ENCODE data around the gene CFAP141.
"Not testable (repeated sequence)": the region's sequence is repeated elsewhere in the genome, so short reads cannot be mapped to it uniquely, and the experiment has no call there.

The CFAP141 gene

GRCh38 chr1:154212083-154212482 lies 6.0 kb upstream of the CFAP141 start:
- Histone ChIP-seq H3K9me3 (no peaks in the 10 kb centered on the region), H4K20me1 (peaks cover 74% of the 10 kb centered on the region), H3K36me3 (peaks cover 96% of the 10 kb centered on the region)

GRCh38 chr1:154208677-154209388 lies 2.7 kb upstream of the CFAP141 start:
- Histone ChIP-seq H3K36me3 (peaks cover 96% of the 10 kb centered on the region), H3K4me2 (no peak overlapping the region), H3K4me3 (no peak overlapping the region), H3K27ac (no peak overlapping the region), H3K9ac (no peak overlapping the region), H3K9me3 (no peaks in the 10 kb centered on the region), H4K20me1 (peaks cover 56% of the 10 kb centered on the region), H3K27me3 (no peaks in the 10 kb centered on the region), H3K4me1 (no peaks in the 10 kb centered on the region)
- no peak for TF ChIP-seq Cebpa-rat (IDR thresholded peaks at IDR 0.05)

More at GRCh38 chr1:154212083-154212482, 6.0 kb upstream of the CFAP141 start:
- H3K9ac ChIP-seq, result no peak overlapping the region
- no peaks in the 10 kb centered on the region for H3K4me1 ChIP-seq
- no peak overlapping the region for H3K4me3 ChIP-seq
- TF ChIP-seq Cebpa-rat (IDR thresholded peaks at IDR 0.05), result no peak
- no peak overlapping the region for H3K27ac ChIP-seq
- no peak overlapping the region for H3K4me2 ChIP-seq
- H3K27me3 ChIP-seq, result no peaks in the 10 kb centered on the region

- no peaks in the 10 kb centered on the region for H3K4me1 ChIP-seq
Observed at GRCh38 chr1:154207262-154207661, 1.1 kb upstream of the CFAP141 start.

GRCh38 chr1:154205778-154206177 lies 355 bp downstream of the CFAP141 start:
- Histone ChIP-seq H3K36me3 (peaks cover 65% of the 10 kb centered on the region), H4K20me1 (peaks cover 39% of the 10 kb centered on the region)
- not testable (repeated sequence) for H3K4me1 ChIP-seq, H3K4me3 ChIP-seq, H3K9ac ChIP-seq, H3K27ac ChIP-seq, H3K9me3 ChIP-seq, H3K4me2 ChIP-seq, H3K27me3 ChIP-seq

More at GRCh38 chr1:154207262-154207661, 1.1 kb upstream of the CFAP141 start:
- no peak overlapping the region for H3K27ac ChIP-seq
- TF ChIP-seq Cebpa-rat (IDR thresholded peaks at IDR 0.05), result no peak
- no peak overlapping the region for H3K4me2 ChIP-seq
- peaks cover 80% of the 10 kb centered on the region for H3K36me3 ChIP-seq
- peaks cover 40% of the 10 kb centered on the region for H4K20me1 ChIP-seq
- no peaks in the 10 kb centered on the region for H3K27me3 ChIP-seq
- H3K9me3 ChIP-seq, result no peaks in the 10 kb centered on the region
- no peak overlapping the region for H3K9ac ChIP-seq
- no peak overlapping the region for H3K4me3 ChIP-seq

GRCh38 chr1:154199563-154199879 lies 6.6 kb downstream of the CFAP141 start:
- Histone ChIP-seq H3K27ac (no peak overlapping the region), H4K20me1 (no peaks in the 10 kb centered on the region), H3K4me1 (no peaks in the 10 kb centered on the region), H3K4me2 (no peak overlapping the region), H3K9me3 (no peaks in the 10 kb centered on the region), H3K4me3 (no peak overlapping the region), H3K9ac (no peak overlapping the region), H3K27me3 (no peaks in the 10 kb centered on the region), H3K36me3 (peaks cover 3% of the 10 kb centered on the region; the same call in 1 of the 2 replicates)
- no peak for TF ChIP-seq Cebpa-rat (IDR thresholded peaks at IDR 0.05)

GRCh38 chr1:154198756-154199562 lies 7.2 kb downstream of the CFAP141 start:
- Histone ChIP-seq H3K36me3 (no peaks in the 10 kb centered on the region), H3K4me3 (no peak overlapping the region), H3K4me2 (no peak overlapping the region), H3K4me1 (no peaks in the 10 kb centered on the region), H3K9me3 (no peaks in the 10 kb centered on the region), H3K27me3 (no peaks in the 10 kb centered on the region), H3K27ac (no peak overlapping the region), H3K9ac (no peak overlapping the region), H4K20me1 (no peaks in the 10 kb centered on the region)
- no peak for TF ChIP-seq Cebpa-rat (IDR thresholded peaks at IDR 0.05)

GRCh38 chr1:154193821-154194220 lies 12.3 kb downstream of the CFAP141 start:
- H3K27me3 ChIP-seq, result no peaks in the 10 kb centered on the region
- no peak overlapping the region for H3K4me3 ChIP-seq
- H4K20me1 ChIP-seq, result no peaks in the 10 kb centered on the region
- H3K9me3 ChIP-seq, result no peaks in the 10 kb centered on the region
- no peak overlapping the region for H3K4me2 ChIP-seq
- no peak for TF ChIP-seq Cebpa-rat (IDR thresholded peaks at IDR 0.05)
- no peaks in the 10 kb centered on the region for H3K36me3 ChIP-seq
- no peak overlapping the region for H3K27ac ChIP-seq
- no peak overlapping the region for H3K9ac ChIP-seq
- peaks cover 19% of the 10 kb centered on the region for H3K4me1 ChIP-seq

- H3K36me3 ChIP-seq, result no peaks in the 10 kb centered on the region
- H3K27ac ChIP-seq, result peak overlapping the region; percentile 71
- 0 out of 2 replicates have a peak overlapping the region, but pooled peaks have one; percentile 2 for H3K4me3 ChIP-seq
- peaks cover 19% of the 10 kb centered on the region for H3K4me1 ChIP-seq
- H3K4me2 ChIP-seq, result peak overlapping the region; percentile 73
- no peaks in the 10 kb centered on the region for H3K27me3 ChIP-seq
- peak overlapping the region; percentile 44; the same call in 1 of the 2 replicates for H3K9ac ChIP-seq
- no peaks in the 10 kb centered on the region for H3K9me3 ChIP-seq
- H4K20me1 ChIP-seq, result no peaks in the 10 kb centered on the region
- no peak for TF ChIP-seq Cebpa-rat (IDR thresholded peaks at IDR 0.05)
Observed at GRCh38 chr1:154192476-154192875, 13.7 kb downstream of the CFAP141 start.

- Histone ChIP-seq H3K36me3 (no peaks in the 10 kb centered on the region), H3K4me2 (peak within 1 kb of the TSS; percentile 73), H3K4me1 (peaks cover 19% of the 10 kb centered on the region), H3K27ac (peak within 1 kb of the TSS; percentile 71), H3K9me3 (no peaks in the 10 kb centered on the region), H3K9ac (peak within 1 kb of the TSS; percentile 44; the same call in 1 of the 2 replicates), H3K4me3 (0 out of 2 replicates have a peak within 1 kb of the TSS, but pooled peaks have one; percentile 2), H4K20me1 (no peaks in the 10 kb centered on the region), H3K27me3 (no peaks in the 10 kb centered on the region)
- no peak for TF ChIP-seq Cebpa-rat (IDR thresholded peaks at IDR 0.05)
Observed at GRCh38 chr1:154191990-154192461, 14.1 kb downstream of the CFAP141 start, which contains the start of gene TPM3. TPM3 (minus strand) TSS chr1:154192100; CDS start chr1:154192018, 82 bp downstream.

GRCh38 chr1:154190550-154190949 lies 15.6 kb downstream of the CFAP141 start:
- no peaks in the 10 kb centered on the region for H3K9me3 ChIP-seq
- H3K27me3 ChIP-seq, result no peaks in the 10 kb centered on the region
- H3K4me3 ChIP-seq, result no peak overlapping the region
- no peak overlapping the region for H3K9ac ChIP-seq
- H3K4me1 ChIP-seq, result peaks cover 19% of the 10 kb centered on the region
- H3K36me3 ChIP-seq, result no peaks in the 10 kb centered on the region
- H3K27ac ChIP-seq, result no peak overlapping the region
- TF ChIP-seq Cebpa-rat (IDR thresholded peaks at IDR 0.05), result no peak
- H4K20me1 ChIP-seq, result no peaks in the 10 kb centered on the region
- H3K4me2 ChIP-seq, result no peak overlapping the region
